Measurements from ENCODE around the gene GCHFR. TPM values are rescaled to one million over a fixed set of nuclear protein-coding genes. Genes with fewer than 3 reads are reported as not detected.
A peak's percentile ranks its signal among the peaks of the same experiment; 100 is the strongest.

The GCHFR gene
- total RNA-seq, 1 experiment from 2014 or later = 7.1 TPM

DNA sequence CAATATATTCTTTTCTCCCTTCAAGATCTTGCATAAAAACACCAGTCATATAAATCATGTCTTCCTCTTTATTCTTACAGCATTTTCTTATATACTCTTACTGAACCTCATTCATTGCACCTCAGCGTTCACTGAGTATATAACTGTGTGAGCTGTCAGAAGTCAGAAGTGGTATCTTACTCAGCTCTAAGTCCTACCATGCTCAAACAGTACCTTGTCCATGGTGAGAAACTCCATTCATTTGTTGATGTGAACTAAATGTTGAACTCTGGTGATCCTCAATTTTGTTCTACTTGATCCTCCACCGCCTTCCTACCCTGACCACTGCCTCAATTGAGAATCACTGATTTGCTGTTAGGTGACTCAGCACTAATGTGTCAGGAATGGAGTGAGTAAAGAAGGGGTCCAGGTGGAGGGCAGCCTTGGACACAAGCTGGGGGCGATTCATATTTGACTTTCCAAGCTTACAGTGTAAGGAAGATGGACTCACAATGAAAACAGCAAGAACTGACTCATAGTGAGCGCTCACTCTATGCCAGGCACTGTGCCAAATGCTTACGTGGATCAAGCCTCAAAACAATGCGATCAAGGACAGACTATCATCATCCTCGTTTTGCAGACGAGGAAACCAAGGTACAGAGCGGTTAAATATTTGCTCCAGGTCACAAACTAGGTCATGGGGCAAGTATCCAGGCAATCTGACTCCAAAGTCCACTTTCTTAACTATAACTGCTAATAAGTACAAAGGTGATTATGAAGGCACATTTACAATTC, 29.5 kb downstream of the GCHFR start:
- Histone ChIP-seq H3K27ac (ENCODE audit: low read depth, low read length, poor library complexity, severe bottlenecking) (no peak overlapping the region), H3K36me3 (ENCODE audit: insufficient read depth, low read length, poor library complexity, severe bottlenecking) (no peaks in the 10 kb centered on the region), H3K9me3 (ENCODE audit: low read depth, low read length, poor library complexity, severe bottlenecking) (no peaks in the 10 kb centered on the region), H3K4me1 (ENCODE audit: insufficient read depth, low read length, poor library complexity, severe bottlenecking) (peaks cover 8% of the 10 kb centered on the region), H3K27me3 (replicated peaks; ENCODE audit: insufficient read depth, low read depth, low read length, poor library complexity) (no peaks in the 10 kb centered on the region), H3K4me3 (ENCODE audit: low read depth, low read length, poor library complexity, severe bottlenecking) (no peak overlapping the region)
- peak; percentile 70 for DNase-seq (ENCODE audit: low spot score)
- intact Hi-C loops (cut with micrococcal nuclease; ENCODE audit: unreplicated experiment) = no loop called here
- POLR2A ChIA-PET (ENCODE audit: low non-redundant PET) = no interaction called here
- BruUV-seq (replicated peaks) = no TSS peak
- TF ChIP-seq CTCF (conservative IDR thresholded peaks at IDR 0.05; ENCODE audit: low read depth, low read length) = no peak
- no peak for TF ChIP-seq EZH2 (IDR thresholded peaks at IDR 0.05; ENCODE audit: borderline replicate concordance, low read depth, low read length, poor library complexity, severe bottlenecking)
- CTCF ChIA-PET = no interaction called here

- no peak for TF ChIP-seq EZH2 (IDR thresholded peaks at IDR 0.05; ENCODE audit: borderline replicate concordance, low read depth, low read length, poor library complexity, severe bottlenecking)
- no peak for TF ChIP-seq CTCF (conservative IDR thresholded peaks at IDR 0.05; ENCODE audit: low read depth, low read length)
- Histone ChIP-seq H3K36me3 (ENCODE audit: insufficient read depth, low read length, poor library complexity, severe bottlenecking) (no peaks in the 10 kb centered on the region), H3K4me3 (ENCODE audit: low read depth, low read length, poor library complexity, severe bottlenecking) (no peak overlapping the region), H3K27me3 (replicated peaks; ENCODE audit: insufficient read depth, low read depth, low read length, poor library complexity) (no peaks in the 10 kb centered on the region), H3K4me1 (ENCODE audit: insufficient read depth, low read length, poor library complexity, severe bottlenecking) (peaks cover 8% of the 10 kb centered on the region), H3K27ac (ENCODE audit: low read depth, low read length, poor library complexity, severe bottlenecking) (no peak overlapping the region), H3K9me3 (ENCODE audit: low read depth, low read length, poor library complexity, severe bottlenecking) (no peaks in the 10 kb centered on the region)
- ChIA-PET CTCF (no interaction called here), POLR2A (ENCODE audit: low non-redundant PET) (no interaction called here)
- no peak for DNase-seq (ENCODE audit: low spot score)
- intact Hi-C loops (cut with micrococcal nuclease; ENCODE audit: unreplicated experiment) = no loop called here
- no TSS peak for BruUV-seq (replicated peaks)
Measured at GRCh38 chr15:40796041-40796440, 32.2 kb downstream of the GCHFR start.

DNA sequence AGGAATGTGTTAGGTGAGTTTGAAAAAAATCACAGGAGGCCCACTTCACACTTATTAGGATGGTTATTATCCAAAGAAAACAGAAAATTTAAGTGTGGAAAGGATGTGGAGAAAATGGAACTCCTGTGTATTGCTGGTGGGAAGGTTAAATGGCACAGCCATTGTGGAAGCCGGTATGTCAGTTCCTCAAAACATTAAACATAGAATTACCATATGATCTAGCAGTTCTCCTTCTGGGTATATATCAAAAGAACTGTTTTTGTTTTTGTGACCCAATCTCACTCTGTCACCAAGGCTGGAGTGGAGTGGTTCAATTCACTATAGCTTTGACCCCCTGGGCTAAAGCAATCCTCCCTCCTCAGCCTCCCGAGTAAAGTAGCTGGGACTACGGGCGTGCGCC, 32.6 kb downstream of the GCHFR start:
- Histone ChIP-seq H3K36me3 (ENCODE audit: insufficient read depth, low read length, poor library complexity, severe bottlenecking) (no peaks in the 10 kb centered on the region), H3K27ac (ENCODE audit: low read depth, low read length, poor library complexity, severe bottlenecking) (no peak overlapping the region), H3K4me3 (ENCODE audit: low read depth, low read length, poor library complexity, severe bottlenecking) (no peak overlapping the region), H3K27me3 (replicated peaks; ENCODE audit: insufficient read depth, low read depth, low read length, poor library complexity) (no peaks in the 10 kb centered on the region), H3K4me1 (ENCODE audit: insufficient read depth, low read length, poor library complexity, severe bottlenecking) (peaks cover 8% of the 10 kb centered on the region), H3K9me3 (ENCODE audit: low read depth, low read length, poor library complexity, severe bottlenecking) (no peaks in the 10 kb centered on the region)
- intact Hi-C loops (cut with micrococcal nuclease; ENCODE audit: unreplicated experiment) = no loop called here
- CTCF ChIA-PET = no interaction called here
- no peak for DNase-seq (ENCODE audit: low spot score)
- POLR2A ChIA-PET (ENCODE audit: low non-redundant PET) = no interaction called here
- no TSS peak for BruUV-seq (replicated peaks)
- TF ChIP-seq EZH2 (IDR thresholded peaks at IDR 0.05; ENCODE audit: borderline replicate concordance, low read depth, low read length, poor library complexity, severe bottlenecking) (no peak), CTCF (conservative IDR thresholded peaks at IDR 0.05; ENCODE audit: low read depth, low read length) (no peak)
